SW480 (cell line): ENCODE results near the gene SH3TC1.

Source experiments
- DNase-seq: peaks from one replicate; pipeline ENCODE4 v3.0.0-alpha.2; 2016; ENCODE audit warnings: low spot score

The SH3TC1 gene

DNA sequence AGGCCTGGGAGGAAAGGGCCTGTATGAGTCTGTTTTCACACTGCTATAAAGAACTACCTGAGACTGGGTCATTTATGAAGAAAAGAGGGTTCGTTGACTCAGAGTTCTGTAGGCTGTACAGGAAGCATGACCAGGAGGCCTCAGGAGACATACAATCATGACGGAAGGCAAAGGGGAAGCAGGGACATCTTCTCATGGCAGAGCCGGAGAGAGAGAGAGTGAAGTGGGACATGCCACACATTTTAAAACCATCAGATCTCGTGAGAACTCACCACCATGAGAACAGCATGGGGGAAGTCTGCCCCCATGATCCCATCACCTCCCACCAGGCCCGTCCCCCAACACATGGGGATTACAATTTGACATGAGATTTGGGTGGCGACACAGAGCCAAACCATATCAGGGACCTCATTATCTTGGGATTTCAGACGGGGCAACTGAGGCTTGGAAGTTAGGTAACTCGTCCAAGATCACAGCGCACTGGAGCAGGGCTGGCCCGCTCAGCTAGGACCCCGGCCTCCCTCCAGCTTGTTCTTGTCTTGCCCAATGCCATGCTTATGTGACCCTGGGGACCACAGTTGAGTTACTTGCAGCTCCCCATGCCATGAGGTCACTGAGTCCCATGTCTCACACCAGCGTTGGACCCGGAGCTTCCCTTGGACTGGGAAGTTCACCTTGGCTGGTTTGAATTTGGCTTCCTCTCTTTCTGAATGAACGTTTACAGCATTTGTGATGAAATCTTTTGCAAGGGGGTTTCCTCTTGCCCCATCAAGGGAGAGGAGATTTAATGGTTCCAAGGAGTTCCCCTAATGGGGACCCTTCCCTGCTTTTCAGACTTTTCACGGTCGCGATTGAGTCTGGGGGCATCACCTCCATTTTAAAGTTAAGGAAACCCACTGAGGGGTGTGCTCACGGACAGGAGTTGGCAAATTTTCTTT is 88.5 kb downstream of the SH3TC1 start:
- no peak for DNase-seq

DNA sequence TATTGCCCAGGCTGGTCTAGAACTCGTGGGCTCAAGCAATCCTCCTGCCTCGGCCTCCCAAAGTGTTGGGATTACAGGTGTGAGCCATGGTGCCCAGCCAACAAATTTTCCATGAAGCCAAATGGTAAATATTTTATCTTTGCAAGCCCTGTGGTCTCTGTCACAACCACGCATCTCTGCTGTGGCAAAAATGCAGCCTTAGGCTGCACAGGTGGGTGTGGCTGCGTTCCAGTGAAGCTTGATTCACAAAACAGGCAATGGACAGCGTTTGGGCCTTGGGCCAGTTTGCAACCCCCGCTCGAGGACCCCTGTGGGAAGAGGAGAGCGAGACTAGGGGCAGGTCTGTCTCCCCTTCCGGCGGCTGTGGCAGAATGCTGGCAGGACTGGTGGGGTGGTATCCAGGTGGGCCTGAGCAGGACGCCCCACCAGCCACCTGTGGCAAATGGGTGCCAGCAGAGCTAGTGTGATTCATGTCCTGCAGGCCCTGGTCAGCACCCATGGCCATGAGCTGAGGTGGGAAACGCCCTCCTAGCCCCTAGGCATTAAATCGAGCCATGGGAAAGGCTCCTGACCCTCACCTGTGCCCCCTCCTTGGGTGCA is 90.2 kb downstream of the SH3TC1 start:
- DNase-seq: no peak

DNA sequence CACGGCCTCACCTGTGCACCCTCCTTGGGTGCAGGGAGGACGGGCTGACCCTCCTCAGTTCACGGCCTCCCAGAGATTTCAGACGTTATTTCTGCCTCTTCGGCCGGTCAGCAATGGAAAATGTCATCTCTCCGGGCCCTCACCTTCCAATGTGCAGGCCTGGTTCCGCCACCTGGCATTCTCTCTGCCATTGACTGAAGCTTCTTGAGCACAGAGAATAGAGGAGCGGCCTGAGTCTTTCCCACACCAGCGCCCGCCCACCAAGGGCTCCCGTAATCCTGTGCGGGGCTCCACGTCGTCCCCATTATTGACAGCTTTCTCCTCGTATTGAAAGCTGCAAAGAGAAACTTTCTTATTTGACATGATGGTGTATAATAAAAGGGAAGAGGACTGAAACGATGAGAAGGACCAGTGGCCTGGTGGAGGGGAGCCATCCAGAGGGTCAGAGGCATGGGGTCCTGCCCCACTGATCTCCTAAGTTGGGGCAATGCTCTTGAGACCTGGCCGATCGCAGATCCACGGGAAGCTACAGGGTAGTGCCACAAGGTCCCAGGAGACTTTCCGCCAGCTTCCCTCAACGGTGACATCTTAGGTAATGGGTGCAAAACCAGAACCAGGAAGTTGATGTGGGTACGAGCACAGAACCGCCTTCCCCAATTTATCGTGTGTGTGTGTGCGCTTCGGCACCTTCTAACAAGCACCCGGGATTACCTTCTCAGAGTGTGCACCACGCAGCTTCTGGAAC is 91.0 kb downstream of the SH3TC1 start:
- no peak for DNase-seq

DNA sequence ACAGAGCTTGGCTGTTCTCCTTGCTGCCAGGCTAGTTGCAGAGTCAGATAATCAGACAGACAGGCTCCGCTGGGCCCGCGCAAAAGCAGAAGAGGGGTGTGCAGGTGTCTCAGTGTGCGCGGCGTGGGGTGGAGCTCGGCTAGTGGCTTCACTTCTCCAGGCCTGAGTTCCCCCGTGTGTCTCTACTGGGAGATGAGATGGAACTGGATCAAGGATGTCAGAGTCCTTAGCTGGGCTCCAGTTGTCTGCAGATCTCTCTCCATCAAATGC is 91.5 kb downstream of the SH3TC1 start:
- no peak for DNase-seq
